ENCODE measurements around the gene ATP6V0B. TPM values are rescaled to one million over a fixed set of nuclear protein-coding genes. Genes with fewer than 3 reads are reported as not detected.

ATP6V0B gene
- polyA plus RNA-seq, 6 donors from 2014 or later: 264 to 432 (median 286) TPM

DNA sequence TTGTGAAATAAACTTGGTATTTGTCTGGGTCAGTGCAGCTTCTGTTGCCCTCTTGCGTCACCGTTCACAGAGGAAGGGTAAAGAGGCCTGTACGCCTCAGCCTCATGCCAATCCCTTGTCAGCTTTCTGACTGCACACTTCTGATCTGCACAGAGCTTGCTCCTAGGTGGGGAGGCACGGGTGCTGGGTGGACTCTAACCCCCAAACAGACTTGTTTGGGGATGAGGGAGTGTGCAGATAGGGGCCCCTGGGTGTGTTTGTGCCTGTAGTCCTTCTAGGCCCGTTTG is 3.4 kb downstream of the ATP6V0B start:
- no peaks in the 10 kb centered on the region for H3K9me3 Mint-ChIP-seq
- ATAC-seq (ENCODE audit: low read depth in 2 of 2) (no peak), DNase-seq (no peak)
- H3K36me3 Mint-ChIP-seq: peaks cover 8 to 18% of the 10 kb centered on the region in 2 donors
- H3K4me1 Mint-ChIP-seq: peaks cover 51 to 63% (median 59%) of the 10 kb centered on the region in 3 donors
- H3K4me3 Mint-ChIP-seq: peak overlapping the region; percentile 68 to 97 (median 95)
- no peaks in the 10 kb centered on the region for H3K27me3 Mint-ChIP-seq
- peak overlapping the region in 2 of 6 donors; percentile 12 to 74 for H3K27ac Mint-ChIP-seq

DNA sequence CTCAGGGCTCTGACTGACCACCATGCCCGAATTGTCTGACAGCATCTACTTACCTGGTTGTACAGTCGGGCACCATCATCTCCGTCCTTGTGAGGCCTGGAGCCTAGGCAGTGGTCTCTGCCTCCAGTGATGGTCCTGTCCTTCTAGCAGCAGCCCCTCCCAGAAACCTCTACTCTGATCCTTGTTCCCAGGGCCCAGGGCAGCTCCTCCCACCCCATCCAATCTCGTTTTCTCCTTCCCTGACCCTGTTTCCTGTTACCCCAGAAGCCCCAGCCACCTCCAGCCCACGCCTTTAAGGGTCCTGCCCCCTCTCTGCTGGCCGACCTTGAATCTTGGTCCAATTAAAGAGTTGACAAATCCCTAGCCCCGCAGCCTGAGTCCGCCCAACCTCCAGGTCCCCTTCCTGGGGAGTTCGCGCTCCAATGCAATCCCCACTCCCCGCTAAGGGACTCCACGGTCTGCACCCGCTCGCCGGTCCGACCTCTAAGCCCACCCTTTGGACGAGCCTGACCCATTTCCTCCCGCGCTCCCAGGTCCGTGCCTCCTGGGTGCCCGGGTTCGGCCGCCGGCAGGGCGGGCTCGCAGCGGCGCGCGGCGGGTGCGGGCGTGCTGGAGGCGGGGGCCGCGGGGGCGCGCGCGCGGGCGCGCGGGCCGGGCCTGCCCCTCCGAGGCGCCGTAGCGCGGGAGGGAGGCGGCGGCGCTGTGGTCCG is 3.9 kb downstream of the ATP6V0B start, which contains the start of gene B4GALT2:
Gene B4GALT2 (plus strand): TSS at position 660 of the 710 bp plus-strand sequence. CDS start 1,951 bp downstream, outside the sequence.
- peak within 1 kb of the TSS; percentile 79 to 97 (median 95) for H3K4me3 Mint-ChIP-seq
- H3K4me1 Mint-ChIP-seq: peaks cover 47 to 58% (median 54%) of the 10 kb centered on the region in 3 donors
- peak; percentile 25 for DNase-seq
- peak within 1 kb of the TSS; percentile 0 to 88 (median 75) for H3K27ac Mint-ChIP-seq
- no peak for ATAC-seq (ENCODE audit: low read depth in 2 of 2)
- H3K9me3 Mint-ChIP-seq: no peaks in the 10 kb centered on the region
- H3K27me3 Mint-ChIP-seq: no peaks in the 10 kb centered on the region
- peaks cover 8 to 18% of the 10 kb centered on the region in 2 donors for H3K36me3 Mint-ChIP-seq

DNA sequence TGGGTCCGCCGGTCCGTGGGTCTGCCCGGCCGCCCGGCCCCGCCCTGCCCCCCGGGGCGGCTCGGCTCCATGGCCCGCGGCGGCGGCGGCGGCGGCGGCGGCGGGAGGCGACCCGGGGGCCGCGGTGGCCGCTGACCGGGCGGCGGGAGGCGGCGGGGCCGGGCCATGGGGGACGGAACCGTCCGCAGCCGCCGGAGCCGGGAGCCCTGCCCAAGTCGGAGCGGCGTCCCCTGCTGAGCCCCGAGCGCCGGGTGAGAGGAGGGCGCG is 4.4 kb downstream of the ATP6V0B start:
- H3K36me3 Mint-ChIP-seq: peaks cover 8 to 18% of the 10 kb centered on the region in 2 donors
- ATAC-seq (ENCODE audit: low read depth in 2 of 2): no peak
- H3K4me3 Mint-ChIP-seq: peak overlapping the region in 1 of 8 donors; percentile 81
- H3K27ac Mint-ChIP-seq: no peak overlapping the region
- no peaks in the 10 kb centered on the region for H3K27me3 Mint-ChIP-seq
- peaks cover 42 to 53% (median 49%) of the 10 kb centered on the region in 3 donors for H3K4me1 Mint-ChIP-seq
- H3K9me3 Mint-ChIP-seq: no peaks in the 10 kb centered on the region
- no peak for DNase-seq

DNA sequence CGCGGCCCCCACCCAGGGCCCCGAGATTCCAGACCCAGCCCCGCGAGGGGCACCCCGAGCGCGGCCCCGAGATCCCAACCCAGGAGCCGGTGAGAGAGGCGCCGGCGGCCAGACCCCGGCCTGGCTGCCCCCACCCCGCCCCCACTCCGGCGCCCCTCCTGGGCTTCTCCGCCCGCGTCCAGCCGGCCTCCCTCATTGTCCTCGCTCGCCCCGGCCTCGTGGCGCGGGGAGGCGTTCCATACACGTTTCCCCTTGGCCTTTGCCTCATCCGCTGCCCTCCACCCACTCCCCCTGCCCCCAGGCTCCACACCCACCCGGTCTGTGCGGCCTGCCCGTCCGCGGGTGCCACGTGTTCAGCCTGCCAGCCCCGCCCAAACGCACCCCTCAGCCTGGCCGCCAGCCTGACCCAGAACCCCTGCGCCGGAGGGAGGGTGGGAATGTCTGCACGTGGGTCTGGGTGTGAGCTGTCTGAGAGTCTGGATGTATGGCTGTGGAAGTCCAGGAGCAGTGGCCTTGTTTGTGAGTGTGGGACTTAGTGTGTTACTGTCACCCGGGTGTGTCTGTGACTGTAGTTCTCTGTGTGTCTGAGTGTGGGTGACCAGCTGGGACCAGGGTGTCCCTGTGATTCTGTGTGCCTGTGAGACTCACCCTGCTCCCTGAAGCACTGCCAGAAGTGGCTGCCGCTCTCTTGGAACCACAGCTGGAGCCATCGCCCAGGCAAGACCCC is 4.9 kb downstream of the ATP6V0B start:
- H3K27ac Mint-ChIP-seq: peak overlapping the region in 5 of 6 donors; percentile 0 to 88 (median 76)
- DNase-seq (no peak), ATAC-seq (ENCODE audit: low read depth in 2 of 2) (no peak)
- peak overlapping the region; percentile 79 to 93 (median 88) for H3K4me3 Mint-ChIP-seq
- H3K4me1 Mint-ChIP-seq: peaks cover 39 to 49% (median 47%) of the 10 kb centered on the region in 3 donors
- no peaks in the 10 kb centered on the region for H3K9me3 Mint-ChIP-seq
- H3K27me3 Mint-ChIP-seq: no peaks in the 10 kb centered on the region
- peaks cover 8 to 18% of the 10 kb centered on the region in 2 donors for H3K36me3 Mint-ChIP-seq

DNA sequence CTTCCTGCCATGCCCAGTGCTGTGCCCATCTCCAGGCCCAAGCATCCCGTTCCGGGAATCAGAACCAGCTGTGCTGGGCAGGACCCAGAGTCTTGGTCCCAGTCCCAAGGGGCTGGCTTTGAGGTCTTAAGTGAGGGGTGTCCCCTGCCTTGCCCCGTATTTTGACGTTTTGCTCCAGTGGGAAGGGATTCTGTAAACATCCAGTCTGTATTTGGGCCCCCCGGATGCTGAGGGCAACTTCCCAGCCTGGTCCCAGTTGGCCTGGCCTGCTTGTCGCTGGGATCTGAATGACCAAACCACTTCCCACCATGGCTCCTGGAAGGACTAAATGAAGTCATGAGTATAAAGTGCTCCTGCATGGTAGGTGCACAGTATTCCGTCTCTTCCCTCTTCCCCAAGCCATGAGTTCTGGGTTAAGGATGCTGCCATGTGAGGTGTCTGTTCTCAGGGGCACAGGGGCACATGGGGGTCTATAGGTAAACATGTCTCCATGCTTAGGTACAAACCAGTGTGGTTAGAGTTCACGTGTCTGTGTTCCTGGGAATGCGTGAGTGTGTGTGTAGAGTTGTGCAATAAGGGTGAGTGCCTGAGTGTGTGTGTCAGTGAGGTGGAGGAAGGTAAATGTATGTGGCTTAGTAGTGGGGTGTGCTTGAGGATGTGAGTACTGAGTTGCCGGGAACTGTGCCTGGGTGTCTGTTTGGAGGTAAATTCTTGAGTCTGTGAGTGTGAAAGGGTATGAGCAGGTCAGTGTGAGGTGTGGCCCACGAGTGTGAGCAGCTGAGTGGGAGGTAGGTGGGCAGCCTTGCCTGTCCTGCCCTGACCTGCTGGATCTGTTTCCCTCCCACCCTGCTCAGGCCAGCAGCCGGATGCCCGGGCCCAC is 5.7 kb downstream of the ATP6V0B start:
- DNase-seq: no peak
- ATAC-seq (ENCODE audit: low read depth in 2 of 2): peak in 1 of 2 donors; percentile 17
- Mint-ChIP-seq H3K9me3 (no peaks in the 10 kb centered on the region), H3K27ac (peak overlapping the region in 4 of 6 donors; percentile 0 to 88 (median 6)), H3K27me3 (no peaks in the 10 kb centered on the region), H3K4me3 (peak overlapping the region; percentile 79 to 93 (median 88)), H3K4me1 (peaks cover 38 to 47% (median 45%) of the 10 kb centered on the region in 3 donors), H3K36me3 (peaks cover 8 to 18% of the 10 kb centered on the region in 2 donors)

DNA sequence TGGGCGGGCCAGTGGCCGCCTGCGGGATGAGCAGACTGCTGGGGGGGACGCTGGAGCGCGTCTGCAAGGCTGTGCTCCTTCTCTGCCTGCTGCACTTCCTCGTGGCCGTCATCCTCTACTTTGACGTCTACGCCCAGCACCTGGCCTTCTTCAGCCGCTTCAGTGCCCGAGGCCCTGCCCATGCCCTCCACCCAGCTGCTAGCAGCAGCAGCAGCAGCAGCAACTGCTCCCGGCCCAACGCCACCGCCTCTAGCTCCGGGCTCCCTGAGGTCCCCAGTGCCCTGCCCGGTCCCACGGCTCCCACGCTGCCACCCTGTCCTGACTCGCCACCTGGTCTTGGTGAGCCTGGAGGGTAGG is 6.4 kb downstream of the ATP6V0B start:
- Mint-ChIP-seq H3K27ac (peak overlapping the region in 1 of 6 donors; percentile 36), H3K4me1 (peaks cover 33 to 41% (median 39%) of the 10 kb centered on the region in 3 donors), H3K4me3 (peak overlapping the region in 3 of 8 donors; percentile 5 to 81 (median 18)), H3K9me3 (no peaks in the 10 kb centered on the region), H3K36me3 (peaks cover 8 to 18% of the 10 kb centered on the region in 2 donors), H3K27me3 (no peaks in the 10 kb centered on the region)
- DNase-seq: peak; percentile 34
- ATAC-seq (ENCODE audit: low read depth in 2 of 2): peak; percentile 25 to 34

DNA sequence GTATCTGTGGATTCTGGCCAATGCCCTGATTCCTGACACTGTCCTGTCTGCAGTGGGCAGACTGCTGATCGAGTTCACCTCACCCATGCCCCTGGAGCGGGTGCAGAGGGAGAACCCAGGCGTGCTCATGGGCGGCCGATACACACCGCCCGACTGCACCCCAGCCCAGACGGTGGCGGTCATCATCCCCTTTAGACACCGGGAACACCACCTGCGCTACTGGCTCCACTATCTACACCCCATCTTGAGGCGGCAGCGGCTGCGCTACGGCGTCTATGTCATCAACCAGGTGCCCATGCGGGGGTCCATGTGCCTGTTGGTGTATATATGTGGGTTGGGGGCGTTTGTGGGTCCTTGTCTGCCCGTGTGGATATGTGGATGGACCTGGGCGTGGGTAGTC is 6.9 kb downstream of the ATP6V0B start:
- Mint-ChIP-seq H3K27ac (no peak overlapping the region), H3K36me3 (peaks cover 8 to 16% of the 10 kb centered on the region in 2 donors), H3K4me1 (peaks cover 29 to 36% (median 33%) of the 10 kb centered on the region in 3 donors), H3K4me3 (no peak overlapping the region), H3K9me3 (no peaks in the 10 kb centered on the region), H3K27me3 (no peaks in the 10 kb centered on the region)
- ATAC-seq (ENCODE audit: low read depth in 2 of 2) (no peak), DNase-seq (no peak)

DNA sequence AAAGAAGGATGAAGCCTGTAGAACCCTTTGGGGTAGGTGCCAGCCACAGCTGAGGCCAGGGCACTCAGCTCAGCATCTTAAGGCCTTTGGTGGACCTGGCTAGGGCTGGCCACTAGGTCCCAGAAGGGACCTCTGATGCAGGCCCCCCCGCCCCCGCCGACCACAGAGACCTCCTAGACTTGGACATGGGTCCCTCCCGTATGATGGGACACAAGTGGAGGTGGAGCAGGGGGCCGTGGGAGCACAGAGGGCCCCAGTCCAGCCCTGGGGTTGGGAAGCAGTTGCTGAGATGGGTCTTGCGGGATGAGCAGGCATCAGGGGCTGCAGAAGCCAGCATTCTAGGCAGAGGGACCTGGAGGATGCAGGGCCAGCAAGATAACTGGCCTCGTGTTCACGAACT is 7.5 kb downstream of the ATP6V0B start:
- DNase-seq: no peak
- H3K9me3 Mint-ChIP-seq: no peaks in the 10 kb centered on the region

DNA sequence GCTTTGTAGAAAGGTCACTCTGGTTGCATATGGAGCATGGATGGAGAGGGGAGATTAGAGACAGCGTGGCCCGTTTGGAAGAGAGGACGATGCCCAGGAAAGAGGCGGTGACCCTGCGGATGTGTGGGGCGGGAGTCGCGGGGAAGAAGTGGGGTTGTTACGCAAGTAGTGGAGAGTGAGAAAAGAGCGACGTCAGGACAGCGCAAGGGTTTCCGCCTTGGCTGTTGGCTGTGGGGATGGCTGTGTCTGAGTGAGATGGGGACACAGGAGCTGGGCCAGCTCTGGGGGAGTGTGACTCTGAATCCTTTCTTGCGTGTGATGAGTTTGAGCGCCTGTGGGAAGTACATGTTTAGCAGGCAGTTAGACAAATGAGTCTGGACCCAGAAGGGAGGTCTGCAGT is 8.0 kb downstream of the ATP6V0B start:
- no peaks in the 10 kb centered on the region for H3K27me3 Mint-ChIP-seq
- peaks cover 0 to 4% of the 10 kb centered on the region in 2 donors for H3K36me3 Mint-ChIP-seq
- no peak for ATAC-seq (ENCODE audit: low read depth in 2 of 2)
- H3K4me1 Mint-ChIP-seq: peaks cover 17 to 24% (median 22%) of the 10 kb centered on the region in 3 donors
- H3K4me3 Mint-ChIP-seq: no peak overlapping the region
- DNase-seq: no peak
- no peaks in the 10 kb centered on the region for H3K9me3 Mint-ChIP-seq
- no peak overlapping the region for H3K27ac Mint-ChIP-seq

More for the DNA sequence above, 7.5 kb downstream of the ATP6V0B start:
- H3K36me3 Mint-ChIP-seq: peaks cover 3 to 9% of the 10 kb centered on the region in 2 donors
- H3K27me3 Mint-ChIP-seq: no peaks in the 10 kb centered on the region
- H3K4me1 Mint-ChIP-seq: peaks cover 23 to 30% (median 27%) of the 10 kb centered on the region in 3 donors
- ATAC-seq (ENCODE audit: low read depth in 2 of 2): no peak
- no peak overlapping the region for H3K4me3 Mint-ChIP-seq
- no peak overlapping the region for H3K27ac Mint-ChIP-seq

DNA sequence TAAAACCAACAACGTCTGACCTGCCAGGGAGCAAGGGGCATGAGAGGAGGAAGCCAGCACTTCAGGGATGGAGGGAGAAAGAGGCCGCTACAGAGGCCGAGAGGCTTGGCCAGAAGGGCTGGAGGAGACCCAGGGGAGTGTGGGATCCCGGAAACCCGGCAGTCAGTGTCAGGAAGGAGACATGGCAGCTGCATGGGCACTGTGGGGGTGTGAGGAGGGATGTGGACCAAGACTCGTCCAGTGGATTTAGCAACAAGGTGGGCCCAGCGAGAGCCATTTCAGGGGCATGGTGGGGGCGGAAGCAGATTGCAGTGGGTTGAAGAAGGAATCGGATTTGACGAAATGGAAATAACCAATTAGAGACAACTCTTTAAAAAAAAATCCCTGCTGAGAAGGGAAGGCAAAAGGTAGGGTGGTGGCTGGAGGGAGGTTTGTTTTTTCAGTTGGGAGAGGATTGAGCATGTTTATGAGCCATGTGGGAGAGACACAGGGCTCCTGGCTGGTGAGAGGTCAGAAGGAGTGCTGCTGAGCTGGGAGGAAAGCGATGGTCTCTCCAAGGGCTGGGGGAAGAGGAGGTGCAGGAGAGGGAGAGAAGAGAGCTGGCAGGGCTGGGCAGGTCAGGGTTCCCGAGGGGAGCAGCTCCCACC is 8.6 kb downstream of the ATP6V0B start:
- ATAC-seq (ENCODE audit: low read depth in 2 of 2): no peak
- no peak overlapping the region for H3K27ac Mint-ChIP-seq

DNA sequence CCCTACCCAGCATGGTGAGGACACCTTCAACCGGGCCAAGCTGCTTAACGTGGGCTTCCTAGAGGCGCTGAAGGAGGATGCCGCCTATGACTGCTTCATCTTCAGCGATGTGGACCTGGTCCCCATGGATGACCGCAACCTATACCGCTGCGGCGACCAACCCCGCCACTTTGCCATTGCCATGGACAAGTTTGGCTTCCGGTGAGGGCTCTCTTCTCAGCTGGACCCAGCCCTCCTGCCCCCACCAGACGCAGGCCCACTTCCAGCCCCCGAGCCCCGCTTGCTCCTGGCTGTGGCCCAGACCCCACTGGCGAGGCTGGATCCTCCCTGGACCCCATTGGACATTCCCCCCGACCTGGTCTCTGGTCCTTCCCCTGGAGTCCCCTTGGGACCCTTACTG is 10.1 kb downstream of the ATP6V0B start:
- ATAC-seq (ENCODE audit: low read depth in 2 of 2) (no peak), DNase-seq (no peak)
- Mint-ChIP-seq H3K27ac (no peak overlapping the region), H3K4me3 (peak overlapping the region in 1 of 8 donors; percentile 6), H3K36me3 (no peaks in the 10 kb centered on the region), H3K9me3 (no peaks in the 10 kb centered on the region), H3K4me1 (peaks cover 9 to 11% (median 10%) of the 10 kb centered on the region in 3 donors), H3K27me3 (no peaks in the 10 kb centered on the region)

More for the DNA sequence above, 8.6 kb downstream of the ATP6V0B start:
- no peak for DNase-seq
- no peaks in the 10 kb centered on the region for H3K9me3 Mint-ChIP-seq
- peak overlapping the region in 1 of 8 donors; percentile 9 for H3K4me3 Mint-ChIP-seq
- peaks cover 12 to 18% (median 16%) of the 10 kb centered on the region in 3 donors for H3K4me1 Mint-ChIP-seq
- no peaks in the 10 kb centered on the region for H3K27me3 Mint-ChIP-seq
- no peaks in the 10 kb centered on the region for H3K36me3 Mint-ChIP-seq

DNA sequence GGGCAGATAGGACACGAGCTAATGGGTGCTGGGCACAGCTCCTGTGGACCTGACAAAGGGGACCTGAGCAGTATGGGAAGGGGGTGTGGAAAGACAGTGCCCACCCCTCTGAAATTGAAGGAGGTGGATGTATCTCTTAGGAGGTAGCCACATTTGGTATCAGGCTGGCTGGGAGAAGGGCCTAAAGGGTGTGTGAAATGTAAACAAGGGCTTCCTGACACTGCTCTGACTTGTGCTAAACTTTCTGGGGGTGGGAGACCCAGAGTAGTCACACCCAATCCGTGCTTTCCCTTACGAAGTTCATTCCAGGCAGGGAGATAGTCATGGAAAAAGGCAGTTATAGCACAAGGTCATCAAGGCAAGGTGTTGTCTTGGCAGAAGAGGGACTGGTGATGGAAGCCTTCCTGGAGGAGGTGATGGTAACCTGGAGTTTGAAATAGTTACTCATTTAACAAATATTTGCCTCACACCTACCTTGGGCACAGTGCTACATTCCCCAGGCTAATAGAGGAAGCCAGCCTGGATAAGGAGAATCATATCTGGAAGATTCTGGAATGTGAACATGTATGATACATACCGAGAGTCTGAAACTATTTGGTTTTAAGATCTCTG is 11.3 kb downstream of the ATP6V0B start:
- ATAC-seq (ENCODE audit: low read depth in 2 of 2): no peak
- Mint-ChIP-seq H3K9me3 (no peaks in the 10 kb centered on the region), H3K4me3 (peak overlapping the region in 1 of 8 donors; percentile 70), H3K27ac (peak overlapping the region in 1 of 6 donors; percentile 28), H3K27me3 (no peaks in the 10 kb centered on the region), H3K36me3 (no peaks in the 10 kb centered on the region), H3K4me1 (peaks cover 3 to 5% (median 3%) of the 10 kb centered on the region in 3 donors)
- no peak for DNase-seq
